T47D (cell line): Measurements from ENCODE around the gene GPR62.

Experiments
- DNase-seq, 2 experiments: peaks; one replicate each; pipeline versions ENCODE4 v3.0.0 to v3.0.0-alpha.2; 2011 to 2012; ENCODE audit warnings: low read depth in 1 of 2, low spot score in 1 of 2
- JUND ChIP-seq: IDR thresholded peaks from 2 replicates; pipeline ENCODE4 v1.6.1; 2012; ENCODE audit warnings: low read depth
- in situ Hi-C: cut with HindIII; loops from 2 replicates; pipeline ENCODE4 v1.10.0; 2016; ENCODE audit warnings: low sequenced_read_pairs, low pct_unique_long_range_greater_than_20kb

GPR62 gene

GRCh38 chr3:51962854-51963530, 7.8 kb downstream of the GPR62 start:
- in situ Hi-C loops = no loop called here
- DNase-seq = no peak
- TF ChIP-seq JUND = no peak

GRCh38 chr3:51963951-51964451, 8.8 kb downstream of the GPR62 start:
- in situ Hi-C loops = no loop called here
- TF ChIP-seq JUND = no peak
- no peak for DNase-seq

- DNase-seq = no peak
- in situ Hi-C loops = no loop called here
- TF ChIP-seq JUND = no peak
These were observed 9.3 kb downstream of the GPR62 start for GRCh38 chr3:51964521-51964920.

- DNase-seq = no peak
- no peak for TF ChIP-seq JUND
- in situ Hi-C loops = no loop called here
These were observed 10.8 kb downstream of the GPR62 start for GRCh38 chr3:51966016-51966415.

- no peak for DNase-seq
- in situ Hi-C loops = no loop called here
- no peak for TF ChIP-seq JUND
These were observed 11.3 kb downstream of the GPR62 start for GRCh38 chr3:51966486-51966885.

- TF ChIP-seq JUND = no peak
- in situ Hi-C loops = no loop called here
- DNase-seq = no peak
These were observed 11.8 kb downstream of the GPR62 start for GRCh38 chr3:51966922-51967383.

- in situ Hi-C loops = no loop called here
- peak; percentile 47 to 76 for DNase-seq
- no peak for TF ChIP-seq JUND
These were observed 12.4 kb downstream of the GPR62 start, which contains the start of gene PCBP4 for GRCh38 chr3:51967384-51968169. PCBP4 (minus strand) TSS chr3:51967454; CDS start chr3:51961240, 6,214 bp downstream.

GRCh38 chr3:51968170-51968775, 13.1 kb downstream of the GPR62 start:
- no peak for TF ChIP-seq JUND
- DNase-seq = no peak
- in situ Hi-C loops = no loop called here

- in situ Hi-C loops = no loop called here
- DNase-seq = peak in 1 of 2 experiments; percentile 28
- no peak for TF ChIP-seq JUND
These were observed 13.9 kb downstream of the GPR62 start for GRCh38 chr3:51968883-51969678.

- in situ Hi-C loops = no loop called here
- DNase-seq = no peak
- no peak for TF ChIP-seq JUND
These were observed 14.7 kb downstream of the GPR62 start for GRCh38 chr3:51969841-51970240.

GRCh38 chr3:51970606-51971300, 15.6 kb downstream of the GPR62 start:
- in situ Hi-C loops = no loop called here
- TF ChIP-seq JUND = no peak
- DNase-seq = no peak
